HepG2 (cell line): ENCODE data around the gene ZNF37A. TPM values are rescaled to one million over a fixed set of nuclear protein-coding genes. Genes with fewer than 3 reads are reported as not detected.
A peak's percentile ranks its signal among the peaks of the same experiment; 100 is the strongest.

Experiments used
- ATM ChIP-seq: fragments of 450-650 bp; IDR thresholded peaks from 2 replicates; pipeline ENCODE4 v1.7.1; 2017; ENCODE audit warnings: mild to moderate bottlenecking, borderline replicate concordance
- CHD2 ChIP-seq: IDR thresholded peaks from 2 replicates; pipeline ENCODE4 v1.6.1; 2011; ENCODE audit warnings: low read depth, low read length, improper control_type of control experiment
- GLI4 ChIP-seq: sonication (generic); formaldehyde crosslinking; IDR thresholded peaks from 2 replicates; pipeline ENCODE4 v1.5.1; 2020; ENCODE audit warnings: missing genetic modification reagents, mild to moderate bottlenecking, moderate library complexity, borderline replicate concordance
- HNRNPK ChIP-seq: fragments of 200-400 bp; formaldehyde crosslinking; IDR thresholded peaks from 2 replicates; pipeline ENCODE4 v1.6.1; 2018; ENCODE audit warnings: low read length, low read depth, moderate library complexity, mild to moderate bottlenecking; ENCODE audit not compliant: poor library complexity, severe bottlenecking
- HNRNPUL1 ChIP-seq: fragments of 200-400 bp; formaldehyde crosslinking; IDR thresholded peaks from 2 replicates; pipeline ENCODE4 v1.6.1; 2017; ENCODE audit warnings: low read depth, mild to moderate bottlenecking, low read length, moderate library complexity
- IRF2 ChIP-seq: IDR thresholded peaks from 2 replicates; pipeline ENCODE4 v1.6.1; 2018; ENCODE audit warnings: missing genetic modification reagents, missing compliant biosample characterization
- KLF12 ChIP-seq: sonication (generic); formaldehyde crosslinking; IDR thresholded peaks from 2 replicates; pipeline ENCODE4 v1.4.0; 2020; ENCODE audit warnings: missing genetic modification reagents, borderline replicate concordance
- NAIF1 ChIP-seq: sonication (generic); formaldehyde crosslinking; IDR thresholded peaks from 2 replicates; pipeline ENCODE4 v1.5.0; 2020; ENCODE audit warnings: mild to moderate bottlenecking, missing genetic modification reagents, borderline replicate concordance
- POLR2G ChIP-seq: fragments of 200-400 bp; formaldehyde crosslinking; IDR thresholded peaks from 2 replicates; pipeline ENCODE4 v1.6.1; 2018; ENCODE audit warnings: mild to moderate bottlenecking, low read depth, low read length, moderate library complexity
- PRPF4 ChIP-seq: fragments of 200-400 bp; formaldehyde crosslinking; IDR thresholded peaks from 2 replicates; pipeline ENCODE4 v1.6.1; 2016; ENCODE audit warnings: low read length, low read depth; ENCODE audit not compliant: poor library complexity, severe bottlenecking
- RNF2 ChIP-seq: fragments of 450-650 bp; conservative IDR thresholded peaks from 2 replicates; pipeline ENCODE4 v1.6.1; 2016; ENCODE audit warnings: low read depth
- RXRA ChIP-seq: sonication (generic); formaldehyde crosslinking; IDR thresholded peaks from 2 replicates; pipeline ENCODE4 v1.5.1; 2020; ENCODE audit warnings: missing genetic modification reagents
- SIX1 ChIP-seq: sonication (generic); formaldehyde crosslinking; IDR thresholded peaks from 2 replicates; pipeline ENCODE4 v1.4.0; 2020; ENCODE audit warnings: missing genetic modification reagents, borderline replicate concordance
- ZNF260 ChIP-seq: sonication (generic); formaldehyde crosslinking; IDR thresholded peaks from 2 replicates; pipeline ENCODE4 v1.4.0; 2020; ENCODE audit warnings: missing genetic modification reagents, low read depth, mild to moderate bottlenecking, borderline replicate concordance
- ZNF333 ChIP-seq: sonication (generic); formaldehyde crosslinking; IDR thresholded peaks from 2 replicates; pipeline ENCODE4 v1.4.0; 2020; ENCODE audit warnings: mild to moderate bottlenecking, missing genetic modification reagents, borderline replicate concordance
- ZSCAN29 ChIP-seq: sonication (generic); formaldehyde crosslinking; conservative IDR thresholded peaks from 2 replicates; pipeline ENCODE4 v1.4.0; 2020; ENCODE audit warnings: mild to moderate bottlenecking, missing genetic modification reagents
- polyA plus RNA-seq, 8 experiments: library from polyadenylated mRNA; depleted of rRNA in 3 of 8; stranded (reverse) in 7 of 8; unstranded in 1 of 8; fragments of >200 nt; fragmentation: Illumina TruSeq in 4 of 8; extraction: Trizol in 4 of 8; gene quantifications; 2 replicates each; pipeline versions ENCODE4 v1.2.1 to v1.2.3, GENCODE V29; 2011 to 2016; ENCODE audit warnings: low read depth in 4 of 8, missing spikeins in 1 of 8, mixed read lengths in 1 of 8; ENCODE audit not compliant: insufficient read depth in 1 of 8
- total RNA-seq, 5 experiments: library from RNA; depleted of rRNA; stranded (reverse); fragments of >200 nt; fragmentation: Illumina TruSeq; extraction: Trizol; gene quantifications; 2 replicates each; pipeline ENCODE4 v1.2.3, GENCODE V29; 2016; ENCODE audit warnings: low read depth in 1 of 5
- TF ChIP-seq, protein P1 (sequence below): sonication (generic); formaldehyde crosslinking; IDR thresholded peaks from 2 replicates; pipeline ENCODE4 v1.8.0; 2022; ENCODE audit warnings: missing genetic modification reagents, mild to moderate bottlenecking, inconsistent platforms, borderline replicate concordance
- TF ChIP-seq, protein P2 (sequence below): sonication (generic); formaldehyde crosslinking; IDR thresholded peaks from 2 replicates; pipeline ENCODE4 v1.4.0; 2020; ENCODE audit warnings: missing genetic modification reagents, borderline replicate concordance
- TF ChIP-seq, protein P3 (sequence below): sonication (generic); formaldehyde crosslinking; IDR thresholded peaks from 2 replicates; pipeline ENCODE4 v1.5.0; 2020; ENCODE audit warnings: missing genetic modification reagents, mild to moderate bottlenecking, borderline replicate concordance
- TF ChIP-seq, protein P4 (sequence below): sonication (generic); formaldehyde crosslinking; IDR thresholded peaks from 2 replicates; pipeline ENCODE4 v1.5.0; 2020; ENCODE audit warnings: mild to moderate bottlenecking, missing genetic modification reagents, moderate library complexity
- TF ChIP-seq, protein P5 (sequence below): sonication (generic); formaldehyde crosslinking; IDR thresholded peaks from 2 replicates; pipeline ENCODE4 v1.4.0; 2020; ENCODE audit warnings: missing genetic modification reagents

The ZNF37A gene
- total and polyA plus RNA-seq, 2 of the 13 experiments (the other 11 are each of a cell fraction or from before 2014, with no cell fraction given): 8.0 to 12.6 TPM

DNA sequence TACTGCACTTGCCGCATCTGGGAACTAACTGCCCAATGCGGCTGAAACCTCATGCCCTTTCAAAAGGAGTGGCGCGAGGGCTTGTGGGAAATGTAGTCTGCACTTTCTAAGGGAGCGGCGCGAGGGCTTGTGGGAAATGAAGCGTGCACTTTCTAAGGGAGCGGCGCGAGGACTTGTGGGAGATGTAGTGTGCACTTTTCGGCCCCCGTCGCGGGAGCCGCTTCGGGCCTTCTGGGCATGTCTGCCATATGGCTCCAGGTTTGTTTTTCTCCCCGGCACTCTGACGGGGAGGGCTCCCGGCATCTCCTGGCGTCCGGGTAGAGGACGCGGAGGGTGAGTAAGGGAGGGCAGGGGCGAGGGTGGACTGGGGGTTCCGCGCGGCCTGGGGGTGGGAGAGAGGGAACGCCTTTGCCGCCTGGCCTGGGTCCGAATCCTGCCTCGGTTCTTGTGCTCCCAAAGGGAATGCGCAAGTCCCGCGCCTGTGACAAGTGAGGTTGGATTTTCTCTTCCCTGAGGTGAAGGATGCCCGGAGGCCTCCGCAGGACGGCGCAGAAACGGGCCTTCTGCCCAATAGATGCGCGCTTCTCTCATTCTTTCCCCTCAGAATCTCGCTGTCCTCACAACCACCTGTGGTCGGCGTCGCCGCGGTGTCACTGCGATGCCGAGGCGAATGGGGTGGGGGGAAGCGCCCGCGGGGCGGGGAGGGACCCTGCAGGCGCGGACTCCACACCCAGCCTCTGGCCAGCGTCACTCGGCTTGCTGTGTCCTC lies at the start of gene ZNF37A (continued):
- no peak for TF ChIP-seq SIX1 (CRISPR knock-in tag)
- TF ChIP-seq CHD2: 0 out of 2 replicates have a peak, but pooled peaks have one; percentile 44
- no peak for TF ChIP-seq NAIF1
- no peak for TF ChIP-seq ATM
- TF ChIP-seq HNRNPK: no peak
- no peak for TF ChIP-seq HNRNPUL1
- TF ChIP-seq GLI4 (CRISPR knock-in tag): peak; percentile 55; the same call in 1 of the 2 replicates
- peak; percentile 82 for TF ChIP-seq POLR2G
- TF ChIP-seq ZNF260 (CRISPR knock-in tag): no peak
- peak; percentile 35; the same call in 1 of the 2 replicates for TF ChIP-seq RXRA (CRISPR knock-in tag)
- peak; percentile 71 for TF ChIP-seq IRF2
- TF ChIP-seq RNF2: no peak; the same call in 1 of the 2 replicates
- no peak; the same call in 1 of the 2 replicates for TF ChIP-seq ZSCAN29 (CRISPR knock-in tag)
- no peak for TF ChIP-seq ZNF333 (CRISPR knock-in tag)
- TF ChIP-seq PRPF4: no peak
- TF ChIP-seq, protein P1, sequence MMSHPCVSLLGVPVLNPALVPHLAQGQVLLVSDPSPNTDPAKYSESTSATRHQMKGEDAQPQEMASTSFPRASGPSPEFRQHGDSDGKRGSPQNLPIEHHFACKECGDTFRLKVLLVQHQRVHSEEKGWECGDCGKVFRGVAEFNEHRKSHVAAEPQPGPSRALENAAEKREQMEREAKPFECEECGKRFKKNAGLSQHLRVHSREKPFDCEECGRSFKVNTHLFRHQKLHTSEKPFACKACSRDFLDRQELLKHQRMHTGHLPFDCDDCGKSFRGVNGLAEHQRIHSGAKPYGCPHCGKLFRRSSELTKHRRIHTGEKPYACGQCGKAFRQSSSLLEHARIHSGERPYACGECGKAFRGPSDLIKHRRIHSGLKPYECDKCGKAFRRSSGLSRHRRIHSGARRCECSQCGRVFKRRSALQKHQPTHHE (CRISPR knock-in tag): no peak
- TF ChIP-seq, protein P2, sequence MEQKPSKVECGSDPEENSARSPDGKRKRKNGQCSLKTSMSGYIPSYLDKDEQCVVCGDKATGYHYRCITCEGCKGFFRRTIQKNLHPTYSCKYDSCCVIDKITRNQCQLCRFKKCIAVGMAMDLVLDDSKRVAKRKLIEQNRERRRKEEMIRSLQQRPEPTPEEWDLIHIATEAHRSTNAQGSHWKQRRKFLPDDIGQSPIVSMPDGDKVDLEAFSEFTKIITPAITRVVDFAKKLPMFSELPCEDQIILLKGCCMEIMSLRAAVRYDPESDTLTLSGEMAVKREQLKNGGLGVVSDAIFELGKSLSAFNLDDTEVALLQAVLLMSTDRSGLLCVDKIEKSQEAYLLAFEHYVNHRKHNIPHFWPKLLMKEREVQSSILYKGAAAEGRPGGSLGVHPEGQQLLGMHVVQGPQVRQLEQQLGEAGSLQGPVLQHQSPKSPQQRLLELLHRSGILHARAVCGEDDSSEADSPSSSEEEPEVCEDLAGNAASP (CRISPR knock-in tag): no peak
- TF ChIP-seq KLF12 (CRISPR knock-in tag): no peak
- TF ChIP-seq, protein P3, sequence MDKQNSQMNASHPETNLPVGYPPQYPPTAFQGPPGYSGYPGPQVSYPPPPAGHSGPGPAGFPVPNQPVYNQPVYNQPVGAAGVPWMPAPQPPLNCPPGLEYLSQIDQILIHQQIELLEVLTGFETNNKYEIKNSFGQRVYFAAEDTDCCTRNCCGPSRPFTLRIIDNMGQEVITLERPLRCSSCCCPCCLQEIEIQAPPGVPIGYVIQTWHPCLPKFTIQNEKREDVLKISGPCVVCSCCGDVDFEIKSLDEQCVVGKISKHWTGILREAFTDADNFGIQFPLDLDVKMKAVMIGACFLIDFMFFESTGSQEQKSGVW (CRISPR knock-in tag): no peak
- TF ChIP-seq, protein P4, sequence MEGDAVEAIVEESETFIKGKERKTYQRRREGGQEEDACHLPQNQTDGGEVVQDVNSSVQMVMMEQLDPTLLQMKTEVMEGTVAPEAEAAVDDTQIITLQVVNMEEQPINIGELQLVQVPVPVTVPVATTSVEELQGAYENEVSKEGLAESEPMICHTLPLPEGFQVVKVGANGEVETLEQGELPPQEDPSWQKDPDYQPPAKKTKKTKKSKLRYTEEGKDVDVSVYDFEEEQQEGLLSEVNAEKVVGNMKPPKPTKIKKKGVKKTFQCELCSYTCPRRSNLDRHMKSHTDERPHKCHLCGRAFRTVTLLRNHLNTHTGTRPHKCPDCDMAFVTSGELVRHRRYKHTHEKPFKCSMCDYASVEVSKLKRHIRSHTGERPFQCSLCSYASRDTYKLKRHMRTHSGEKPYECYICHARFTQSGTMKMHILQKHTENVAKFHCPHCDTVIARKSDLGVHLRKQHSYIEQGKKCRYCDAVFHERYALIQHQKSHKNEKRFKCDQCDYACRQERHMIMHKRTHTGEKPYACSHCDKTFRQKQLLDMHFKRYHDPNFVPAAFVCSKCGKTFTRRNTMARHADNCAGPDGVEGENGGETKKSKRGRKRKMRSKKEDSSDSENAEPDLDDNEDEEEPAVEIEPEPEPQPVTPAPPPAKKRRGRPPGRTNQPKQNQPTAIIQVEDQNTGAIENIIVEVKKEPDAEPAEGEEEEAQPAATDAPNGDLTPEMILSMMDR (CRISPR knock-in tag): peak; percentile 11; the same call in 1 of the 2 replicates
- TF ChIP-seq, protein P5, sequence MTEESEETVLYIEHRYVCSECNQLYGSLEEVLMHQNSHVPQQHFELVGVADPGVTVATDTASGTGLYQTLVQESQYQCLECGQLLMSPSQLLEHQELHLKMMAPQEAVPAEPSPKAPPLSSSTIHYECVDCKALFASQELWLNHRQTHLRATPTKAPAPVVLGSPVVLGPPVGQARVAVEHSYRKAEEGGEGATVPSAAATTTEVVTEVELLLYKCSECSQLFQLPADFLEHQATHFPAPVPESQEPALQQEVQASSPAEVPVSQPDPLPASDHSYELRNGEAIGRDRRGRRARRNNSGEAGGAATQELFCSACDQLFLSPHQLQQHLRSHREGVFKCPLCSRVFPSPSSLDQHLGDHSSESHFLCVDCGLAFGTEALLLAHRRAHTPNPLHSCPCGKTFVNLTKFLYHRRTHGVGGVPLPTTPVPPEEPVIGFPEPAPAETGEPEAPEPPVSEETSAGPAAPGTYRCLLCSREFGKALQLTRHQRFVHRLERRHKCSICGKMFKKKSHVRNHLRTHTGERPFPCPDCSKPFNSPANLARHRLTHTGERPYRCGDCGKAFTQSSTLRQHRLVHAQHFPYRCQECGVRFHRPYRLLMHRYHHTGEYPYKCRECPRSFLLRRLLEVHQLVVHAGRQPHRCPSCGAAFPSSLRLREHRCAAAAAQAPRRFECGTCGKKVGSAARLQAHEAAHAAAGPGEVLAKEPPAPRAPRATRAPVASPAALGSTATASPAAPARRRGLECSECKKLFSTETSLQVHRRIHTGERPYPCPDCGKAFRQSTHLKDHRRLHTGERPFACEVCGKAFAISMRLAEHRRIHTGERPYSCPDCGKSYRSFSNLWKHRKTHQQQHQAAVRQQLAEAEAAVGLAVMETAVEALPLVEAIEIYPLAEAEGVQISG (CRISPR knock-in tag): peak; percentile 84
